ENCODE data around the gene GCM1.

Gene GCM1

GRCh38 chr6:53124131-53124800 lies 24.4 kb downstream of the GCM1 start:
- no peak overlapping the region for H3K4me3 ChIP-seq (ENCODE audit: low read depth, low read length)
- no peak for DNase-seq (ENCODE audit: low read depth)
- TF ChIP-seq, protein P1, sequence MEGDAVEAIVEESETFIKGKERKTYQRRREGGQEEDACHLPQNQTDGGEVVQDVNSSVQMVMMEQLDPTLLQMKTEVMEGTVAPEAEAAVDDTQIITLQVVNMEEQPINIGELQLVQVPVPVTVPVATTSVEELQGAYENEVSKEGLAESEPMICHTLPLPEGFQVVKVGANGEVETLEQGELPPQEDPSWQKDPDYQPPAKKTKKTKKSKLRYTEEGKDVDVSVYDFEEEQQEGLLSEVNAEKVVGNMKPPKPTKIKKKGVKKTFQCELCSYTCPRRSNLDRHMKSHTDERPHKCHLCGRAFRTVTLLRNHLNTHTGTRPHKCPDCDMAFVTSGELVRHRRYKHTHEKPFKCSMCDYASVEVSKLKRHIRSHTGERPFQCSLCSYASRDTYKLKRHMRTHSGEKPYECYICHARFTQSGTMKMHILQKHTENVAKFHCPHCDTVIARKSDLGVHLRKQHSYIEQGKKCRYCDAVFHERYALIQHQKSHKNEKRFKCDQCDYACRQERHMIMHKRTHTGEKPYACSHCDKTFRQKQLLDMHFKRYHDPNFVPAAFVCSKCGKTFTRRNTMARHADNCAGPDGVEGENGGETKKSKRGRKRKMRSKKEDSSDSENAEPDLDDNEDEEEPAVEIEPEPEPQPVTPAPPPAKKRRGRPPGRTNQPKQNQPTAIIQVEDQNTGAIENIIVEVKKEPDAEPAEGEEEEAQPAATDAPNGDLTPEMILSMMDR (IDR thresholded peaks at IDR 0.05; ENCODE audit: insufficient read depth, low read depth, low read length, missing control alignments): no peak

GRCh38 chr6:53119772-53120409 lies 28.8 kb downstream of the GCM1 start:
- H3K4me3 ChIP-seq (ENCODE audit: low read depth, low read length): no peak overlapping the region
- DNase-seq (ENCODE audit: low read depth): no peak
- TF ChIP-seq, protein P1 (IDR thresholded peaks at IDR 0.05; ENCODE audit: insufficient read depth, low read depth, low read length, missing control alignments): no peak

DNA sequence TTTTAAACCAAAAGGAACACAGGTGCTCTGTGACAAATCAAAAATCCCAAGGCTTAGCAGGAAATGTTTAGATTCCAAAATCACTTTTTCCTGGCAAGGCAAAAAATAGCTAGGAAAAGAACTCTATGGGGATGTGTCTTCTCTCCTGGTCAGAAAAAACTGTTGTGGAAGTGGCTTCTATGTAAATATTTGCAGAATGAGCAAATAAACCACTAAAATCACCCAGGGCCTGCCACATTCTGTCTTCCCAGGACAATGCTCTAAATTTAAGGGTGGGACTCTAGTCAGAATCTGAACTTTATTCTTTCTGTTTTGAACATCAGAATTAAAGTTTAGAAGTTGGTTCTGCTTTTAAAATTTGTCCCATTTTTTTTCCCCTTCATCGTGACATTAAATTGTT lies 29.3 kb downstream of the GCM1 start:
- TF ChIP-seq, protein P1 (IDR thresholded peaks at IDR 0.05; ENCODE audit: insufficient read depth, low read depth, low read length, missing control alignments): no peak
- H3K4me3 ChIP-seq (ENCODE audit: low read depth, low read length): no peak overlapping the region
- DNase-seq (ENCODE audit: low read depth): no peak

- H3K4me3 ChIP-seq (ENCODE audit: low read depth, low read length): no peak overlapping the region
- TF ChIP-seq, protein P1 (IDR thresholded peaks at IDR 0.05; ENCODE audit: insufficient read depth, low read depth, low read length, missing control alignments): no peak
Observed at GRCh38 chr6:53115741-53116140, 32.9 kb downstream of the GCM1 start.

DNA sequence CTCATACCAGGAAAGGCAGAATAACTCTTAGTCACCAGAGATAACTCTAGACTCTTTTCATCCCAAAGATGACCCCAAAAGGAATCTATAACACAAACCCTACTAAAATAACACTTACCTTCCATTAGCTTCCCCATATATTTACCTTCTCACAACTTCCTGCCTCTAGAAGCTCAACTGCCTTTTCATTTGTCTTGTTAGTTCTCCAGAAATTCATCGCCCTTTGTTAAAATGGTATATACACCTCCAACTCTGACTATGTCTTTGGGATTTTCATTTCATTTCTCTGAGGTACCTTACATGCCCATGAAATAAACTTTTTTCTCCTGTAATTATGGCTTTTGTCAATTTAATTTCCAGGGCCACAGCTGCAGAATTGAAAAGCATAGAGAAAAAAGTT lies 33.5 kb downstream of the GCM1 start:
- DNase-seq (ENCODE audit: low read depth): no peak
- TF ChIP-seq, protein P1 (IDR thresholded peaks at IDR 0.05; ENCODE audit: insufficient read depth, low read depth, low read length, missing control alignments): no peak
- no peak overlapping the region for H3K4me3 ChIP-seq (ENCODE audit: low read depth, low read length)

More at GRCh38 chr6:53115741-53116140, 32.9 kb downstream of the GCM1 start:
- DNase-seq (ENCODE audit: low read depth): no peak

DNA sequence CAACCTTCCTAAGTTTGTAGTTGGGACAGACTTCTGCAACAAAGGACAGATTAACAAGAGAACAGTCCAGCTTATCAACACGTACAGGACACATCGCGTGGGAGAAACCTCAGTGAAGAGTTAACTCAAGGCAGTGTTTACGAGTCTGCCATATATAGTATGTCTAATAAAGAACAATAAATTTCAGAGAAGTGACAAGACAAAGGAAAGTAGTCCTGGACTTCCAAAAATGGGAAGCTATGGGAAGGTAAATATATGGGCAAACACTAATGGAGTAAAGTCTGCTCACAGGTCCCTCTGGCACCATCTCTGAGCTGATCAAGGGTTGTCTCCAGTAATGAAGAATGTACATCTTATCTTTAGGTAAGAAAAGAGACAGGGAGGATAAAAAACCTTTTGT lies 34.9 kb downstream of the GCM1 start:
- no peak for DNase-seq (ENCODE audit: low read depth)
- TF ChIP-seq, protein P1 (IDR thresholded peaks at IDR 0.05; ENCODE audit: insufficient read depth, low read depth, low read length, missing control alignments): no peak
- no peak overlapping the region for H3K4me3 ChIP-seq (ENCODE audit: low read depth, low read length)
